GM21528 (cell line): ENCODE data around the gene P4HTM.
"Not testable (repeated sequence)": the region's sequence is repeated elsewhere in the genome, so short reads cannot be mapped to it uniquely, and the experiment has no call there.

Experiments used
- ATAC-seq: cut with Tn5 transposase; IDR thresholded peaks from one replicate; pipeline ENCODE4 v1.9.1; 2021; ENCODE audit warnings: mild to moderate bottlenecking, moderate library complexity; ENCODE audit not compliant: unreplicated experiment, low FRiP score

Gene P4HTM

GRCh38 chr3:49007771-49008528 lies 17.9 kb downstream of the P4HTM start:
- ATAC-seq, result peak; percentile 42

- ATAC-seq, result not testable (repeated sequence)
Measured at GRCh38 chr3:49008627-49009026, 18.6 kb downstream of the P4HTM start.

GRCh38 chr3:49009396-49009795 lies 19.4 kb downstream of the P4HTM start:
- ATAC-seq, result no peak

- no peak for ATAC-seq
Measured at GRCh38 chr3:49012441-49013017, 22.5 kb downstream of the P4HTM start.

GRCh38 chr3:49013113-49013737 lies 23.2 kb downstream of the P4HTM start:
- ATAC-seq, result no peak

GRCh38 chr3:49013738-49014660 lies 24.0 kb downstream of the P4HTM start:
- no peak for ATAC-seq

GRCh38 chr3:49015072-49015471 lies 25.0 kb downstream of the P4HTM start:
- no peak for ATAC-seq

GRCh38 chr3:49015765-49016164 lies 25.7 kb downstream of the P4HTM start:
- ATAC-seq, result no peak

- no peak for ATAC-seq
Measured at GRCh38 chr3:49016414-49017228, 26.6 kb downstream of the P4HTM start.

GRCh38 chr3:49017229-49017970 lies 27.4 kb downstream of the P4HTM start:
- no peak for ATAC-seq

GRCh38 chr3:49017971-49018706 lies 28.1 kb downstream of the P4HTM start, which contains the start of gene DALRD3:
TSS of gene DALRD3 (minus strand) at chr3:49018580. CDS start at chr3:49018564, 16 bp downstream.
- no peak for ATAC-seq

GRCh38 chr3:49018707-49019006 lies 28.6 kb downstream of the P4HTM start:
- ATAC-seq, result no peak

- no peak for ATAC-seq
Measured at GRCh38 chr3:49019941-49020329, 29.9 kb downstream of the P4HTM start.

- ATAC-seq, result no peak
Measured at GRCh38 chr3:49020330-49021212, 30.5 kb downstream of the P4HTM start.

GRCh38 chr3:49021213-49021812 lies 31.3 kb downstream of the P4HTM start:
- peak; percentile 52 for ATAC-seq

- ATAC-seq, result peak; percentile 61
Measured at GRCh38 chr3:49021813-49022687, 32.0 kb downstream of the P4HTM start, which contains the start of gene NDUFAF3. TSS of gene NDUFAF3 (plus strand) at chr3:49022121. CDS start at chr3:49022145, 24 bp downstream.
